GM19324 (cell line): ENCODE measurements around the gene C11orf98.
"Not testable (repeated sequence)": the region's sequence is repeated elsewhere in the genome, so short reads cannot be mapped to it uniquely, and the experiment has no call there.

Experiments used
- ATAC-seq: cut with Tn5 transposase; IDR thresholded peaks from one replicate; pipeline ENCODE4 v1.9.1; 2021; ENCODE audit warnings: mild to moderate bottlenecking, moderate library complexity; ENCODE audit not compliant: unreplicated experiment, low FRiP score

C11orf98 gene

DNA sequence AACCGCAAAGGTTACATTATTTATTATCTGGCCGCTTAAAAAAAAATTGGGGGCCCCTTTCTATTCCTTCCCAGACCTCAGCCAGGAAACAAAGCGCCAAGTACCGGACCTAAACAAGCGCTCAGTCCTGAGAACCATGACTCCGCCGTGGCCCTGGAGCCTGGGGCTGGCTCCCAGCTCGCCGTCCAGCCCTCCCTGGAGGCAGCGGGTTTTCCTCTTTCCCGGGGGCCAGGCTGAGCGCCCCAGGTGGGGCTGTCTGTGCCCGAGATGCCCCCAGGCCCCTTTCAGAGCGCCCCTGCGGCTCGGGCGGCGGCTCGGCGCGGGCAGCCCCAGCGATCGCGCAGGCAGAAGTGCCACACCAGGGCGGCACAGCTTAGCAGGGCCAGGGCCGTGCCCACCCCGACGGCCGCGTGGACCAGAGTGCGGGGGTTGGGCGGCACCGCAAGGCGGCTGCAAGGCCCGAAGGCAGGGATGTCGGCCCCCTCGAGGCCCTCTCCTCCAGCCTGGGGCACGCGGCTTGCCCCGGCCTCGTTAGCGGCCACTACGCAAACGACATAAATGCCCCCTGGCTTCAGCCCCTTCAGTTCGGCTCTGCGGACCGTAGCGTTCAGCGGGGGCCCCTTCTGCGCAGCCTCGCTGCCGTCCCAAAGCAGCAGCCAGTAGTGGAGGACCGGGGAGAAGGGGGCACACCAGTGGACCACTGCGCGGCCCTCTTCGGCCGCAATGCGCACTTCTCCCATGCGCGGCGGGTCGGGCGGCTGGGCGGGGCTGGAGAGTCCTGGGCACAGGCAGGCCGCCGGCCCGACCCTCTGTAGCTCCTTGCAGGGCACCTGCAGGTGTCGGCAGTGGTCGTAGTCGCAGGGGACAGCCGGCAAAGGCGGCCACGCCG lies 22.7 kb upstream of the C11orf98 start:
- ATAC-seq: no peak

DNA sequence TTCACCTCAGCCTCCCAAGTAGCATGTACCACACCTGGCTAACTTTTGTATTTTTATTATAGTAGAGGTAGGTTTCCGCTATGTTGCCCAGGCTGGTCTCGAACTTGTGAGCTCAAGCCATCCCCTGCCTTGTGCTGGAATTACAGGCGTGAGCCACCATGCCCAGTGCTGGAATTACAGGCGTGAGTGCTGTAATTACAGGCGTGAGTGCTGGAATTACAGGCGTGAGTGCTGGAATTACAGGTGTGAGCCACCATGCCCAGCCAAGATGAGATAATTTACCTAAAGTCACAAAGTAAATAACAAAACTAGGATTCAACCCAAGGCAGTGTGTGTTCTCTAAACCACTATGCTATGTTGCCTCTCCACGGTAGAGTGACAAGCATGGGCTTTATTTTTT lies 17.5 kb upstream of the C11orf98 start:
- ATAC-seq: no peak

DNA sequence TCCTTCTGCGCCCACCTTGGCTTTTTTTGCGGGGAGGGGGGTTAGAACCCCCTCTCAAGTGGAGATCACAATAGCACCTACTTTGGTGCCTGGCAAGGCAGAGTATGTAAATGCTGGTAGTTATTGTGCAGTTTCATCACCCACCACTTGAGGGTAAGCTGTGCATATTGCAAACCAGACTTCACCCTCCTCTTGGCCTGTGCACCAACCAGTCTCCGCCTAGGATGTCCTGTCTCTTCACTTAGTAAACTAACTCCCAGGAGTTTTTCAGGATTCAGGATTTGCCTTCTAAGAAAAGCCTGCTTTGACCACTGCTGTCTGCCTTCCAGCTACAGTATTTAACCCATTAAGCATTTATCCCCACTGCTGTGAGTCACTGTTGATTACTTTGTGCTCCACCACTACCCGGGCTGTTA lies 15.8 kb upstream of the C11orf98 start:
- no peak for ATAC-seq

- no peak for ATAC-seq
Observed at GRCh38 chr11:62678770-62679696, 14.0 kb upstream of the C11orf98 start, which contains the start of gene UBXN1. Gene UBXN1, minus strand, starts transcription at chr11:62679073. Its CDS starts 150 bp downstream, at chr11:62678923.

DNA sequence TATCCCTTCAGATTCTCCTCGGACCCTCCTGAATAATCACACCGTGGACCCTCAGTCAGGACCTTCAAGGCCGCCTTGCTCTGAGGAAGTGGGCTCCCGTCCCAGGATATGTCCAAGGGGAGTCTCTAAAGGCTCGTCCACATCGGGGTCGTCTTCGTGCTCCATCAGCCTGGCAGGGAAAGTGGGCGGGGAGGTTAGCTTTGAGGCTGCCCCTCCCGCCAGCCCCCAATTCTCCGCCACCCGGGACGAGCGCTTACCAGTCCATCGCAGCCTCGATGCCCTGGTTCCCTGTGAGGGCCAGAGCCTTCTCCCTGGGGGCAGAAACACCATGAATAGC lies 13.4 kb upstream of the C11orf98 start:
- no peak for ATAC-seq

- no peak for ATAC-seq
Observed at GRCh38 chr11:62677714-62678113, 12.7 kb upstream of the C11orf98 start.

- no peak for ATAC-seq
Observed at GRCh38 chr11:62677156-62677555, 12.1 kb upstream of the C11orf98 start.

DNA sequence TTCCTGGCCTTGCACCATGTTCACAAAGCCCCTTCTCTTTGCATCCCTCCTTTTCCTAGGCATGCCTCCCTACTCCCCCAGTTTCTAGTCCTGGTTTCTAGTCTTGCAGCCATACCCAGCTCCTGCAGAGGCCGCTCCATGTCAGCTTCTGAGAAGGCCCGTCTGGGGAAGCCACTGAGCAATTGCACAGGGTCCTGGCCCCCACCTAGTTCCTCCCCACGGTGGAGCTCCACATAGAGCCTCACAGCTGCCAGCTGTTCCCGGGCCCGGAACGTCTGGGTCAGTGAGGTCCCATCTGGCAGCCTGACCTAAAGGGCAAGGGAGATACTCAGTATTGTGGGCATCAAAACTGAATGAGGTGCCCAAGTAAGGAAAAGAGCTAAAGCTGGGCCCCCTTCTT lies 11.7 kb upstream of the C11orf98 start:
- ATAC-seq: no peak

DNA sequence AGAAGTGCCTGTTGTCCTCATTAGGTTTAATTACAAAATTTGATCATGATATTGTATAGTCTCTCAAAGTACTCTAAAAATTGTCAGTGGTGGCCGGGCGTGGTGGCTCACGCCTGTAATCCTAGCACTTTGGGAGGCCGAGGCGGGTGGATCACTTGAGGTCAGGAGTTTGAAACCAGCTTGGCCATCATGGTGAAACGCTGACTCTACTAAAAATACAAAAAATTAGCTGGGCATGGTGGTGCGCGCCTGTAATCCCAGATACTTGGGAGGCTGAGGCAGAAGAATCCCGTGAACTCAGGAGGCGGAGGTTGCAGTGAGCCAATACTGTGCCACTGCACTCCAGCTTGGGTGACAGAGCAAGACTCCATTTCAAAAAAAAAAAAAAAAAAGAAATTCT lies 10.4 kb upstream of the C11orf98 start:
- not testable (repeated sequence) for ATAC-seq

GRCh38 chr11:62673196-62673525 lies 8.2 kb upstream of the C11orf98 start:
- no peak for ATAC-seq

DNA sequence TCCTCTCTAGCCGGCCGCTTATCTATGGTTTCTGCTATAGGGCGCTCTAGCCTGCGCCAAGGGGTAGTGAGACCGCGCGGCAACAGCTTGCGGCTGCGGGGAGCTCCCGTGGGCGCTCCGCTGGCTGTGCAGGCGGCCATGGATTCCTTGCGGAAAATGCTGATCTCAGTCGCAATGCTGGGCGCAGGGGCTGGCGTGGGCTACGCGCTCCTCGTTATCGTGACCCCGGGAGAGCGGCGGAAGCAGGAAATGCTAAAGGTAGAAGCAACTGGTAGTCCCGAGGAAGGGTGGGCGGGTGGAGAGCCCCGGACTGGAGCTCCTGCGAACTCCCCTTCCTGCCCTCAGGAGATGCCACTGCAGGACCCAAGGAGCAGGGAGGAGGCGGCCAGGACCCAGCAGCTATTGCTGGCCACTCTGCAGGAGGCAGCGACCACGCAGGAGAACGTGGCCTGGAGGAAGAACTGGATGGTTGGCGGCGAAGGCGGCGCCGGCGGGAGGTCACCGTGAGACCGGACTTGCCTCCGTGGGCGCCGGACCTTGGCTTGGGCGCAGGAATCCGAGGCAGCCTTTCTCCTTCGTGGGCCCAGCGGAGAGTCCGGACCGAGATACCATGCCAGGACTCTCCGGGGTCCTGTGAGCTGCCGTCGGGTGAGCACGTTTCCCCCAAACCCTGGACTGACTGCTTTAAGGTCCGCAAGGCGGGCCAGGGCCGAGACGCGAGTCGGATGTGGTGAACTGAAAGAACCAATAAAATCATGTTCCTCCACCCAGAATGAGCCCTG lies 6.8 kb upstream of the C11orf98 start, which contains the start of the genes LBHD1 and UQCC3:
Gene LBHD1, minus strand, starts transcription at position 660 of the 782 bp plus-strand sequence. CDS start 2,236 bp downstream, outside the sequence.
Gene UQCC3, plus strand, starts transcription at position 66 of the 782 bp plus-strand sequence. Its CDS starts 73 bp downstream, at position 139.
- peak; percentile 49 for ATAC-seq

DNA sequence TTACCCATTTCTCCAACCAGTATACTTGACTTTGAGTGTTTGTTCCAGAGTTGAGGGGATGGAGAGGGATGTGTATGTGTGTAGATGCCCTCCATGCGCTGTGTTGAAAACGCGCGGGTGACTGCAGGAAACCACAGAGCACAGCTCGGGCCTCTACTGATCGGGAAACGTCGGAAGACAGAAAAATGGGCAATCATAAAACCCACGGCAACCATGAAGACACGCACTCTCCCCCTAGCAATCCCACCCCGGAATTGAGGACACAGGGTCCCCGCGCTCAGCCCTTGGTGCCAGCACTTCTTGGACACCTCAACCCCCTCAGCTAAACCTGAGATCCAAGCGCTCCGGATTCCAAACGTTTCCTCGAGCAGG lies 6.2 kb upstream of the C11orf98 start:
- ATAC-seq: peak; percentile 13

DNA sequence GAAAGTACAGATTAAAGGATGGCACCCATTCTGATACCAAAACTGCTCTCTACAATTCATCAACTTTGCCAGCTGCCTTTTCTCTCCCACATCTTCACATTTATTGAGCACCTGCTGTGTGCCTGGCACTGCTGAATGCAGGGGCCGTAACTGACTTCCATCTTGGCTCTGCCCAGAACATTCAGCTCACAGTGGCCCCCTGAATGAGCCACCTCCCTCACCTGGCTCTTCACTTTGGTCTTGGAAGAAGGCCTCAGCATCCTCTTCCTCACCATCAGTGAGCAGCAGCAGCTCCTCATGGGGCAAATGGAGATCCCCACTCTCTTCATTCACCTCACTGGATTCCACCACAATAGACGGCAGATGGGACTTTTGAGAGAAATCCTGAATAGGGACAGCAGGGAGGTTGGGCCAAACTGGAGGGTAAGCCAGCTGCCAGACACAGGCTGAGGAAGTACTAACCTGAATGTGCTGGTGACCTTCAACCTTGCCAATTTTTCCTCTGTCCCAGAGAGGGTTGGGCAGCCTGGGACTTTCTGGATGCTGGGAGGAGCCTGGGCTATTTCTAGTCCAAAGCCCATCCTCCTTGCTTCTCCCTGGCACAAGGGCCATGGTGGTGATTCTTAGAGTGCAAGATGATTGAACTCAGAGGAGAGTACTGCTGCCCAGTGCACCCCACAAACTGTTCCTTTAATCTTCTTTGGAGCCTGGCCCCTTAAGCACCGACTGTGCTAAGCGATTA lies 4.6 kb upstream of the C11orf98 start:
- ATAC-seq: no peak

DNA sequence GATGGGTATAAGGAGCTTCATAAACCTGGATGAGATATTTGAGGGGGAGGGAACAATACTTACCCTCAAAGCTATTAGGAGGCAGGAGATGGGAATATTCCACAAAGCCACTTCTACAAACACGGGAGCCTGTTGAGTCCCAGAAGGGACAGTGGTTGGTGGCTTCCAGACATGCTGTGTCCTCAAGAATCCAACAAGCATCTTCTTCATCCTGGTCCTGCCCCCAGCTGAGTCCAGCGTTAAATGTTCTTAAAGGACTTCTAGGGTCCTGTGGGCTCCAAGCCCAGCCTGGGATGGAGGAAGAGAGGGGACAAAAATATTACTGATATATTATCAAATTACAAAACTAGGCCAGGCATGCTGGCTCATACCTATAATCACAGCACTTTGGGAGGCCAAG lies 2.5 kb upstream of the C11orf98 start:
- no peak for ATAC-seq

DNA sequence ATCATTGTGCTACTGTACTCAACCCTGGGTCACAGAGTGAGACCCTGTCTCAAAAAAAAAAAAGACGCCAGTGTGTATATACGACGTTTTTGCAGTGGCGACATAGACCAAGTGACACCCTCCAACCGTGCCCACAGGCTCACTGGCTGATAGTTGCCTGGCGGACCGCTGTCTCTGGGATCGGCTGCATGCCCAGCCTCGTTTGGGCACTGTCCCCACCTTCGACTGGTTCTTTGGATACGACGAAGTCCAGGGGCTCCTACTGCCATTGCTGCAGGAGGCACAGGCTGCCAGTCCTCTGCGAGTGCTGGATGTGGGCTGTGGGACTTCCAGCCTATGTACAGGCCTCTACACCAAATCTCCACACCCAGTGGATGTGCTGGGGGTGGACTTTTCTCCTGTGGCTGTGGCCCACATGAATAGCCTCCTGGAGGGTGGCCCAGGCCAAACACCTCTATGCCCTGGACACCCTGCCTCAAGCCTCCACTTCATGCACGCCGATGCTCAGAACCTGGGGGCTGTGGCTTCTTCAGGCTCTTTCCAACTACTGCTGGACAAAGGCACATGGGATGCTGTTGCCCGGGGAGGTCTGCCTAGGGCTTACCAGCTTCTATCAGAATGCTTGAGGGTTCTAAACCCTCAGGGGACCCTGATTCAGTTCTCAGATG lies 1.4 kb upstream of the C11orf98 start:
- no peak for ATAC-seq

GRCh38 chr11:62665599-62666258 lies 719 bp upstream of the C11orf98 start:
- ATAC-seq: no peak

DNA sequence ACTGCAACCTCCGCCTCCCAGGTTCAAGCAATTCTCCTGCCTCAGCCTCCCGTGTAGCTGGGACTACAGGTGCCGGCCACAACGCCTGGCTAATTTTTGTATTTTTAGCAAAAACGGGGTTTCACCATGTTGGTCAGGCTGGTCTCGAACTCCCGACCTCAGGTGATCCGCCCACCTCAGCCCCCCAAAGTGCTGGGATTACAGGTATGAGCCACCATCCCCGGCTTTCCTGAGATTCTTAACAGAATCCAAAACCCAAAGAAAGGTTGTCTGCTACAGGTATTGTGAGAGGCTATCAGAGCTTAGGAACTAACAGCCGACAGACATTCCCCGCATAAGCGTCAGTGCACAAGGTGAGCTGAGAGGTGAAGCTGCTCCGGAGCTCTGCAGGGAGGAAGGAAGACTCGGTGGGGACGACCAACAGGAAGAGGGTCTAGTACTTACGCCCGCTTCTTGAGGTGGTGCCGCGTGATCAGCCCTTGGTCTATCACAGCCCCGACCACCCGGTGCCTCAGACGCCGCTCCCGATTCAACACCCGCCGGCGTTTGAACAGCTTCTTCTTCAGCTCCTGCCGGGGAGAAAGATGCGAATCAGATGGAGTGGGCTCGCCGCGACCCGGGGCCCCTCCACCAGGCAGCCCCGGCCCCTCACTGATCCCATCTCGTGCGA lies 470 bp downstream of the C11orf98 start:
- ATAC-seq: no peak

DNA sequence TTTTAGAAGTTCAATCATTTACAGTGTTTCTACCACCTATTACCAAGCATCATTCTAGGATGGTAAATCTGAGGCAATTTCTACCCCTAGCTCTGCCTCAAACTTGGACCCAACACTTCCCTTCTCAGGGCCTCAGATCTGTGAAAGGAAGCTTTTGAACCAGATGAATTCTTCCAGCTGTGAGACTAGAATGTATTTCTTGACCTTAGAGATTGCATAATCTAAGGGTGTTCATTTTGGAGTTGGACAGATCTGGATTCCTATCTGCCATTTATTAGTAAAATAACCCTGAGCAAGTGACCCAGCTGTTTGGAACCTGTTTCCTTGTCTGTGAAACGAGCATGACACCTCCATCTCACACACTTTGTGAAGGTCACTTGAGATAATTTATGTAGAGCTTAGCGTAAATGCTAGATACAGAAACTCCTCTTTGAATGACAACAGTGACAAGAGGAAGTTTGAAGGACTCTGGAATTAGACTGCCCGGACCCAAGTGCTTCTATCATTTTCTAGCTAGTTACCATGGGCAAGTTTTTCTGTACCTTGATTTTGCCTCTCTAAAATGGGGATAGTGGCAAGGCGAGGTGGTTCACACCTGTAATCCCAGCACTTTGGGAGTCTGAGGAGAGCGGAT lies 8.1 kb downstream of the C11orf98 start:
- ATAC-seq: no peak
